Amygdala (tissue), 56 donors: ENCODE data around the gene RPS21.

Source experiments
- DNase-seq, 56 donors: peaks; one replicate each; lab custom pipeline; 2025; lab: John Stamatoyannopoulos, UW

The RPS21 gene

DNA sequence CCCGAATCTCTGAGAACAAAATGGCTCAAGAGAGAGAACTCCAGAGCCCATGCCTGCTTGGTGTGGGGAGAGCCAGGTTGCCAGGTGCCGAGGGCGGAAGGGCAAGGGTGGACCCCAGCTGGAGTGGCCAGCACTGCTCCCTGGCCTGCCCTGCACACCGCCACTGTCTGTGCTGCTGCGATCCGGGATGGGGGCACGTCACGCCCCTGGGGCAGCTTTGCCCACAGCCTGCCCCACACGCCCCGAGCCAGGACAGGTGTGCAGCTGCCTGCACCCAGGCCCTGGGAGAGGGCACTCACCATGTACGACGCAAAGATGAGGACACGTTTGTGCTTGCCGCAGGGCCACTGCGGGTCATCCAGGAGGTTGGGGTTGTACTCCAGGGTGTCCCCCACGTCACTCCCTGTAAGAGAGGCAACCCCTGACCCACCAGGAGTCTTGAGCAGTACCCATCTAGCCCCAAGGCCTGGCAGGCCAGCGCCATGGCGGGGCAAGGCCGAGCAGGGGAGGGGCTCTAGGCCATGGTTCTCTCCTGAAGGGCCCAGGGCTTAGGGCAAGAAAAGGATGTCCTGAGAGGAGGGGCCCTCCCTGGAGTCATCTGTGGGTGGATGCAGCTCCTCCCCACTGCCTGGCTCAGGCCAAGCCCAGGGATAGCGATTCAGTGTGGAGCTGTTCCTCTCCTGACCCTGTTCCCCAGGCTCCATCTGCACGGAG, 5.9 kb downstream of the RPS21 start:
- DNase-seq = no peak

DNA sequence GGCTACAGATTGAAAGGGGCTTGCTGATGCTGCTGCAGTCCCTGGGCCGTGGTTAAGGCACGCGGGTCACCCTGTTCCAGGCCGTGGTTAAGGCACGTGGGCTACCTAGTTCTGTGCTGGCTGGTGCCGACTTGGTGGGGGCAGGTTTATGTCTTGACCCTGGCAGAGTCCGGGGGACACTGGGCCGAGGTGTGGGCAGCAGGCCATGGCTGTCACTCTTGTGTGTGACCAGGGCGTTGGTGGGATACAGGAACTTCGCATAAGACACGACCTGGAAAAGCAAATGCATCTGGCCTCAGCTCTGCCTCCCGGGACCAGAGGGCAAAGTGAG, 6.4 kb downstream of the RPS21 start:
- DNase-seq = no peak

DNA sequence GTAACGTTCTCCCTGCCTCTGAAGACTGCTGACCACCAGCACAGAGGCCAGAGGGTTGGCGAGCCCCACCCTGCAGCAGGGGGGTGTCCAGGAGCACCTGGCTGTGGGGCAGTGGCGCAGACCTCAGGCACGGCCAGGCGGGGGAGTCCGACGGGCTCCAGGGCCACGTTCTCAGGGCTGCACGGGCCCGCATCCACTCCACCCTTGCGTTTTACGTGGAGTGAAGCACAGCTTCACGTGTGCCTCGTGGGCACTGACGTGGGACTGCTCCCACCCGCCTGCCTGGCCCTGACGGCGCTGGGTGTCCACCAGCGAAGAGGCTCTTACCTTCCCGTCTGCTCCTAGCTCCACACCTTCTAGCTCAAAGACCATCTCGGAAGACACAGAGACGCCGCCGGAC, 6.9 kb downstream of the RPS21 start:
- no peak for DNase-seq

DNA sequence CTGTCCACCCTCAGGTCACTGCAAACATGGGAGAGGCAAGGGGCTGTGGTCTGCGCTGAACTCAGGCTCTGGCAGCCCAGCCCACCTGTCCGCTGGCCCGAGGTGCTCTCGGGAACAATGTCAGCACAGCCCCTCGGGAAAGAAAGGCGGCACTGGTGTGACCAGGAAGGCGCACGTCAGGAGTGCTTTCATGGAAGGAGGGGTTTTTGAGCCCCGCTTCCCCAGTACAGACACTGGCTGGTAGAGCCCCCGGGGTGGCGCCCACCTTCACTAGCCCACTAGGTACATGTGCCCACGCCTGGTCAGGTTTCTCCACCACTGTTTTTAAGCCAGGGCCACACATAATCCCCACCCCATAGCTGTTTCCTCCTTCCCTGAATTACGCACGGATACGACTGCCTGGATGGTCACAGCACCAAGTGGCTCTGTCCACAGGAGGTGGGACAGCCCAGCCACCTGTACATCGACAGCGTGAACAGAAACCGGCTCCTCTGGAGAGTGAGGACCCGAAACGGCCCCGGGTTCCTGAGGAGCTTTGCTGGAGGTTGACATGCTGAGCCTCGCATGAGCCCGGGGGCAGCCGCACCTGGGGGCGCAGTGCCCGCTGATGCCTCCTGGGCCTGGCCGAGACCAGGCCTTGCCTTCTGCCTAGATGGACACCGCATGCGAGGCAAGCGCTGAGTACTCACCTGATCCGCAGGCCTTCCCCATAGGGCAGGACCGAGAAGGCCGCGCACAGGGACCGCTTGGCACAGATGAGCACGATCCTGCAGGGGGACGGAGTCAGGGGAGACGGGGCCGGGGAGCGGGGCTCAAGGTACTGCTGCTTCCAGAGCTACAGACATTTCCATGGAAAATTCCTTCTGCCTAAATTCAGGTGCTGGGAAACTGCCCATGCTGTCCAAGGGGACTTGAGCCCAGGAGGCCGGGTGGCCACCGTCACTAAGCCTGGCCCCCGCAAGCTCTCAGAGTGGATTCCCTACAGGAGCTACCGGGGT, 7.6 kb downstream of the RPS21 start:
- DNase-seq = no peak

DNA sequence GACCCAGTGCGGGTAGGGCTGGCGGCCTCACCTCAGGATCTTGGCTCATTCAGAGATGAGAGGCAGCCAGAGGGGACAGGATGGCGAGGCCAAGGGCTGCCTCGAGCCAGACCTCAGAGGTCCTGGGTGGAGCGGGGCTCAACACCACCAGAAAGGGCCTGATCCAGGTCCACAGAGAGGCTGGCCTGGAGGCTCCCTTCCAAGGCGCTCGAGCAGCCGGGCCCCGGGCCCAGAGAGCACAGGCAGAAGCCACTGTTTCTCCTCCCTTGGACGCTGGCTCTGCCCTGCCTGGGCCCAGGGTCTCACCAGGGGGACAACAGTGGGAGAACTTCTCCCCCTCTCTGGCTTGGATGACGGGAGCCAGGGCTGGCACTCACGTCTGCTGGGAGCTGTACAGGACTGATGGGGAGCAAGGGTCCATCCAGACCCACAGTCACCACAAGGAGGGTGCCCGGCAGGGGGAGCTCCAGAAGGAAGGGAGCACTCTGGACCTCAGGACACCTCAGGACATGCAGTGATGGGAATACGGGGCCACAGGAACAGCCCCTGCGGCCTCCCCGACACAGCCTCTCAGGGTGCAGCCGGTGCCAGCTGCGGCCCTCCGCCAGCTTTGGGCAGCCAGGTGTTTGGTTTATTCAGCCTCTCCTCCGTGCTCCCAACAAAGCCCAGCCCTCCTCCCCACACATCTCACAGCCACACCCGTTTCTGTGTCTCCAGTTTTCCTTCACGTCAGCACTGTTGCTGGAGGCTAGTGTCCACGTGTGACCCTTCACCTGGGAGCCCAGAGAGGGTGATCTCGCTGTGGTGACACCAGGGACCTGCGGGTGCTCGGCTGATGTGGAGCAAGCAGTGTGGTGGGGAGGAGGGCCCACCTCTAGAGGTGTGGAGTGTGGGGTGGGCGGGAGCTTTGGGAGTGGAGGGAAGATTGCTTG, 8.7 kb downstream of the RPS21 start:
- DNase-seq = no peak

DNA sequence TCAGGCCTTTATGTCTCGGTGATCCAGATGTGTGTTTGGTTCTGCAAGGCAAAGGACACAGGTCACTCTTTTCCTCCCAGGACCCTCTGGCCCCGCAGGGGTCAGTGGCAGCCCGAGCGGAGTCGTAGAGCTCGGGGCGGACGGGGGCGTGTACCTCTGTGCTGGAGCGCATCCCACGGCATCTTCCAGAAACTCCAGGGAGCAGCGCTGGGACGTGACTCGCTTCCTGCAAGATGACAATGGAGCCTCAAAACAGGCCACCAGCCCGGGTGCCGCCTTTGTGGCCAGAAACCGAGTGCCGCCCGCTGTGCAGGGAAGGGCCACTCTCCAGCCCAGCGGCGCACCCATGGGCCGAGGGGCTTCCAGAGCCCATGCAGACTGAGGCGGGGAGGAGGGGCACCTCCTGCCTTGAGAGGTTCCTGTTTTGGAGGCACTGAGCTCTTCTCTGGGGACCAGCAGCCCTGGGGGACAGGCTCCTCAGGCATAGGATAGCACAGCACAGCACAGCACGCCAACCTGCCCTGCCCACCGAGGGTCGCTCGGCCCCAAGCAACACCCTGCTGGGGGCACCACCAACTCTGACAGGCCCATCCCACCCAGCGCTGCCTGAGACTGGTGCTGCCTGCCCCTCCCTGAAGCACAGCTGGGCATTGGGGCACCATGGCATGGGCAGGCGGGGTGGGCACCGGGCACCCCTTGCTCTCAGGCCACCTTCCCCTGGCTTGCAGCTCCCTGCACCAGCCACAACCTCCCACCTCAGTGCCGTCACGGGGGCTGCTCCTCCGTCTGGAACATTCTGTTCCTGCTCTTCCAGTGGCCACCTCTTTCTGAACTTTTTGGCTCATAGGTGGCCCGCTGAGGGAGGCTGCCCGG, 9.7 kb downstream of the RPS21 start:
- no peak for DNase-seq

DNA sequence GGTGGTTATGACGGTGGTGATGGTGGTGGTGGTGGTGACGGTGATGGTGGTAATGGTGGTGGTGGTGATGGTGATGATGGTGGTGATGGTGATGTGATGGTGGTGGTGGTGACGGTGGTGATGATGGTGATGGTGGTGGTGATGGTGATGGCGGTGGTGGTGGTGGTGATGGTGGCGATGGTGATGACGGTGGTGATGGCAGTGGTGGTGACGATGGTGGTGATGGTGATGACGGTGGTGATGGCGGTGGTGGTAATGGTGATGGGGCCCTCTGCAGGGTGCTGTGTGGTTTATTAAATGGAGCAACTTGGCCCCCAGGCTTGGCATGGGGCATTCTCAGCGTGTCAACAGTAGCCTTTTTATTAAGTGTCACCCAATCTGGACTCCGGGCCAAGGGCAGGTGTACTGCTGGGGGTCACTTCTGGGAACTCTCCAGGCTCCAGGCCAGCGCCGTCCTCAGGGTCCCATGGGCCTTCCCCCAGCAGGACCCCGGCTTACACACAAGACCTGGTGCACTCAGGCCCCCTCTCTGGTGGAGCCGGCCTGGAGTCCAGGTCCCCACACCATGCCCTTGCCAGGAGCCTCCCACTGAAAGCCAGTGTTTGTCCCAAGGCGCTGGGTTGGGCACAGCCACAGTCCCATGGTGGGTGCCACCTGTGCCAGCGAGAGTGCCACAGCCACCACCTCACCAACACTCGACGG, 11.4 kb downstream of the RPS21 start:
- no peak for DNase-seq

DNA sequence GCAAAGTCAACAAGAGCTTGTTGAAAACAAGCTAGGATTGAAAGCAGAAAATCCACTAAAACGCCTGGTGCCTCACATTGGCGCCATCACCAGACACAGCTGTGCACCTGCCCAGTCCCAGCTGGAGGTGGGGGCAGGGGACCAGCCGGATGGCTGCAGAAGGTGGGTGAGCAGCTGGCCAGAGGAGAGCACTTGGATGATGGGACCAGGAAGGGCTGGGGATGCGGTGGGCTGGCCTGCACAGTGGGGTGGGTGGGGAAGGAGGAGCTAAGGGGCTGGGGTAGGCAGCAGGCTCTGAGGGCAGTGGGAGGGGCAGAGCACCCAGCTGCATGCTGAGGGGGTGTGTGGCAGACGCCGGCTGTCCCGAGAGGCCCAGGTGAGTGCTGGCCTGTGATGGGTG, 13.1 kb downstream of the RPS21 start:
- DNase-seq = no peak

DNA sequence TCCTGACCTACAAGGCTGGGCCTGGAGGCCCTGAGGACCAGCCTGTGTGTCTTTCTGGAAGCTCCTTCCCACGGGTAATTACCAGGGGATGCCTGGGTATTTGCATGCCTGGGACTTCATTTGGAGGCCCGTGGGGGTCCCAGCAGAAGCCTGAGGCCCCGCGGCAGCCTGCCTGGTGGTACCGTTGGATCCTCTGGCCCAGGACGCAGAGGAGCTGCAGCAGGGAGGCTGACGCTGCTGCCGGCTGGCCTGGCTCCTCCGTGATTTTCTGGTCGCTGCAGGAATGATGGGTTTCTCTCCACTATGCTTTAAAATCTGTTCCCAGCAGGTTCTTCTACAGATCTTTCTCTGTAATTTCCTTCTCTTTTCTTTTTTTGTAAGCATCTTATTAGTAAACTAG, 13.6 kb downstream of the RPS21 start:
- DNase-seq = no peak

DNA sequence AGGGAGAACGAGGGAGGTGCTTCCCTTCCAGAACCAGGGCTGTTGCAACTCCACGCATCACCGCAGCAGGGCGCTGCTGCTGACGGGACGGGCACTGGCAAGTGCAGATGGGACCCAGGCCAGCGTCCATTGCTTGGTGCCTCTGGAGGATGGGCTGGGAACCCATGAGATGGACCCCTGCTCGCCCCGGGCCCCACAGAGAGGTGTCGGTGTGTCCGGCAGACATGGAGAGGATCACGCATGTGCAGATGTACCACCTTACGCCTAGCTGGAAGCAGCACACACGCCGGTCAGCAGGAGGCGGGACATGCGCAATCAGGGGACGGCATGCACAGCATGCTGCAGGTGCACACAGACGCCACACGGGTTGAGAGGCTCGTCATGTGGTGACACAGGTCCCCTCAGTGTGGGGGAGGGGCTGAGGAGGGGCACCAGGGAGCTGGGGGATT, 14.5 kb downstream of the RPS21 start:
- DNase-seq = no peak

DNA sequence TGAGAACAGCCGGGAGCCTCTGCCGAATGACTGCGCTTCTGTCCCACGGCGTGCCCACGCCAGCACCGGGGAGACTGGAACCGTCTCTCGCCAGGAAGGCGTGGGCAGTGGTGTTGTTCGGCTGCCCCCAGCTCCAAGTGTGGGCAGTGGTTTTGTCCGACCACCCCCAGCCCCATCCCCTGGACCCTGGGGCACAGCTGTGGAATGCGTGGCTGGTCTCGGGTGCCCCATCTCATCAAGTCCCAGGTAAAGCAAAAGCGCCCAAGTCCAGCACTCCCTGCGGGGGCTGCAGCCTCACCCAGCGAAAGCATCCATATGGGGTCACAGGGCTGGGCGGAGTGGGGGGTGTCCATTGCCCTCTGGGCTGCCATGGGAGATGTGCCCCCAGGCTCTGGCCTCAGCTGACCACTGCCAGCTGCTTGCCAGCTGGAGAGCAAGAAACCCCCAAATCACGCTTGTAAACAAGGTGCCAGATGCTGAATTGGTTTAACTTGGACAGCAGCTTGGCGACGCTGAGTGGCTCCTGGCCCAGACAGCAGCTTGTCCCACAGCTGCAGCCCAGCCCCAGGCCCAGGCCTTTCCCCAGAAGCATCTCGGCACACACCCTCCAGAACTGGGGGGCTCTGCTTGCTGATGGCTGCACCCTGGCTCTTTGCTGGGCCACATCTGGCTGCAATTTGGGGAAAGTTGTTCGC, 15.7 kb downstream of the RPS21 start:
- DNase-seq = no peak

DNA sequence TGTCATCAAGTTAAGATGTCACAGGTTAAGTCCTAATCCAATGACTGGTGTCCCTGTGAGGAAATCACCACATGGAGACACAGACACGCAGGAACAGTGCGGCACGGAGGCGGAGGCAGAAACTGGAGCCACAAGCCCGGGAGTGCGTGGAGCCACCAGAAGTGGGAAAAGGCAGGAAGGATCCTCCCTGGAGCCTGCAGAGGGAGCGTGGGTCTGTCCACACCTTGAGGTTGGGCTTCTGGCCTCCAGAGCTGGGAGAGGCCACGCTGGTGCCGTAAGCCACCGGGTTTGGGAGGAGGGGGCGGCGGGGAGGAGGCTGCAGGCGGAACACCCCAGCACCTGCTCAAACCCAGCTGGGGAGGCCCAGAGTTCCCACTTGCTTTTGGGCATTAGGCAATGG, 16.4 kb downstream of the RPS21 start:
- DNase-seq = no peak

DNA sequence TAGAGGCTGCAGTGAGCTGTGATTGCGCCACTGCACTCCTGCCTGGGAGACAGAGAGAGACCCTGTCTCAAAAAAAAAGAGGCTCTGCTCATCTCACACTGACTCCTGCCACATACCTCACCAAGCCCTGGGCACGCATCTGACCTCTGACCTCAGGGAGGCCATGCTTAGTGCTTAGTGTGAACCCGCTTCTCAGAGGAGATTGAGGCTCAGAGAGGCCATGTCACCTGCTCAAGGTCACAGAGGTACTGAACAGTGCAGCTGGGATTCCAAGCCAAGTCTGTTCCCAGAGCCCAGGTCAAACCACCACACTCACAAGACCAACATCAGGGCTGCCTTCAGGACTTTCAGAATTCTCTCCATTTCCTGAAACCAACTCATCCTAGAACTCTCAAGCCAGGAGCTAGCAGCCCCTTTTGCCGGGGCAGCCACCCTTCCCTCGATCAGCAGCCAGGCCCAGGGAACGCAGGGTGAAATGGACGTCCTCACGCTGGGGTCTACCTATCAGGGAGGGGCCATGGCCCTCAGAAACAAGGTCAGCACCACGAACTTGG, 17.3 kb downstream of the RPS21 start:
- no peak for DNase-seq

DNA sequence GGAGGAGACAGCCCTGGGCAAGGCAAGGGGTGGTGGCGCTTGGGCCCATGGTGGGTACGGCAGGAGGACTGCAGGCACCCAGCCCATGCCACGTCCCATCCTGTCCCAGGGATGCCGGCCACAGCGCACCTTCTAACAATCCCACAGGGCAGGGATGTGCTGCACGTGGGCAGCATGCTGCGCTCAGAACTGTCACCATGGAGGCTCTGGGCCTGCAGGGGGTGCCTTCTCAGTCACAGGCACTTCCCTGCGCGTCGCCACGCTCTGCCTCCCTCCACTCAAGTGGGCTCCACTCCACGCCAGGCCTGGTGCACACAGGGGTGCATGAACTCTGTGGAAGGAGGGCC, 17.8 kb downstream of the RPS21 start:
- DNase-seq = no peak

DNA sequence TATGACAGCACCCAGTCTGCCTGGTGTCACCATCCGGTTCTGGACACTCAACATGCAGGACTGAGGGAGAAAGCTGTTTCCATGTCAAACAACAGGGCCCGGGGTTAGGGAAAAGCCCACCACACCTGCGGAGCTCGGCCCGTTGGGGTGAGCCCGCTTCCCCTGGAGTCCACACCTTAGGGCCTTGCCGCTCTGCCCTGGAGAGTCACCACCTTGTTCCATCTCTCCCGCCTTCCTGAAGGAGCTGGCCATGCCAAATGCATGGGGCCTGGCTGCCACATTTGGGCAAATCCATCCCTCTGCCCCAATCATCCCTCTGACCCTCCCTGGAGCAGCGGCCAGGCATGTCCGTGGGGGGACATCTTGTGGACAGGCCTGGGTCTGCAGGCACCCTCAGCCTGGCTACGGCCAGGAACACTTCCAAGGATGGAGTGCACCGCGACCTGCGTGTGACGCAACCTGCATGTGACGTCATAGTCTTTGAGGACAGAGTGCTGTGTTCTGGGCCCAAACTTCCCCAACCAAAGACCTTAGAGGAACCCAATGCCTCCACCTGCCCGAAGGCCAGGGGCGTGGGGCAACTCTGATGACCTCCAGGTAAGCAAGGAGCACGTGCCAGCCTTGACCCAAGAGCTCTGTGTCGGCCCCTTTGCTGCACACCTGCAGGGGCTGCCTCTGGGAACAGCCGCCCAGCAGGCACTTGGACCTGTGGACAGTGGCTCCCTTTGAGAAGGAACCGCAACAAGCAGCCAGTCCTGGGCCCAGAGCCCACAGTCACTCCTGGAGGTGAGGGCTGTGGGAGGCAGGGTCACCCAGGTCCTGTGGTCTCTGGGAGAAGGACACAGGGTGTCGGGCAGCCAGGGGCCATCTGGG, 18.4 kb downstream of the RPS21 start:
- peak in 16 of 56 donors; percentile 3 to 55 (median 25) for DNase-seq

DNA sequence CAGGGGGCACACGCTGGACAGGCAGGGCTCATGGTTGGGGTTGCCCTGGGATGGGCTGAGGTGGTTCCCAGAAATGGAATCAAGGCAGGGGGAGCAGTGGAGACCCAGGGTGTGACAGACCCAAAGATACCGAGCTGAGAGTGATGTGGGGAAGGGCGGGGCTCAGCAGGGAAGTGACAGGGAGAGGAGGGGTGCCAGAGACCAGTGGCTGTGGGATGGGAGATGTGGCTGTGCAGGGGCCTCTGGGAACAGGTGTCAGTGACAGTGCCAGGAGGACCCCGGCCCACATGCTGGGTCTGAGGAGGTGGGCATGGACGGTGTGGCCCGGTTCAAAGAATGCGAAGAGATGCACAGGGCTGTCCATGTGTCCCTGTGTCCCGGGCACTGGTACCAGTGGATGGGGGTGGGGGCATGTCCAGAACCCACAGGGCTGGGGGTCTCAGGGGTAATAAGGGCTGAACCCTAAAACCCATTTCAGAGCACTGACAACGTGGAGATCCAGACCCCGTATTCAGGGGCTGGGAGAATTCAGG, 19.1 kb downstream of the RPS21 start:
- no peak for DNase-seq

DNA sequence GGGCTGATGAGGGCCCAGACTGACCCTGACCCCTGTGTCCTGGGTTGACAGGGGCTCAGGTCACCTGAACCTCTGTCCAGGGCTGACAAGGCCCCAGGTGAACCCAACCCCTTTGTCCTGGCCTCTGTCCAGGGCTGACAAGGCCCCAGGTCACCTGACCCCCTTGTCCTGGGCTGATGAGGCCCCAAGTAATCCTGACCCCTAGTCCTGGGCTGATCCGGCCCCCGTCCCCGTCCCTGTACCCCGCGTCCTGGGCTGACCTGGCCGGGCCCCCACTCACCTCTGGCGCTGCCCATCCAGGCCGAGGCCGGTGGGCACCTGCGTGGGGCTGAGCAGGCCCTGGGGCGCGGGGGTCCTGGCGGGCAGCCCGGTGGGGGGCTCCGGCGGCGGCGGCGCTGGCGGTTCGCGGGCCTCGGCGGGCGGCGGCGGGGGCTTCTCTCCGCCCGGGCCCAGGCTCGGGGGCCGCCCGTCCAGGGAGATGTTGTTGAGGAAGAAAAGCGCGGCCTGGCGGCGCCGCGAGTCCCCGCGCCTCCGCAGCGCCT, 19.8 kb downstream of the RPS21 start:
- peak in 3 of 56 donors; percentile 15 to 28 (median 19) for DNase-seq
